Measurements from ENCODE around the gene NMB. TPM values are rescaled to one million over a fixed set of nuclear protein-coding genes. Genes with fewer than 3 reads are reported as not detected.

Gene NMB
- total and polyA plus RNA-seq, 10 donors, result 1.0 to 5.5 (median 2.5) TPM

- H3K36me3 ChIP-seq, result peaks cover 11 to 53% (median 22%) of the 10 kb centered on the region in 6 donors
- H3K9me3 ChIP-seq, result peaks cover 7 to 35% (median 29%) of the 10 kb centered on the region in 8 donors
- TF ChIP-seq POLR2AphosphoS5 (IDR thresholded peaks at IDR 0.05) (no peak), CTCF (IDR thresholded peaks at IDR 0.05 in 8 of 11, conservative IDR thresholded peaks at IDR 0.05 in 3 of 11) (no peak), POLR2A (IDR thresholded peaks at IDR 0.05) (no peak)
- WGBS, 5 donors, result 95 to 98% (median 97%) methylated on average over 14 to 17 of the region's 17 CpGs
- intact Hi-C loops (cut with DNase I; ENCODE audit: low total_unique reads), result no loop called here
- no peak for DNase-seq
- H3K27ac ChIP-seq, result no peak overlapping the region
- H3K4me1 ChIP-seq, result peaks cover 0 to 29% (median 10%) of the 10 kb centered on the region in 6 donors
- H3K4me3 ChIP-seq, result no peak overlapping the region
- no peaks in the 10 kb centered on the region for H3K27me3 ChIP-seq (replicated peaks in 1 of 7)
Measured at GRCh38 chr15:84621358-84621979, 36.5 kb downstream of the NMB start.

- intact Hi-C loops (cut with DNase I; ENCODE audit: low total_unique reads), result no loop called here
- TF ChIP-seq CTCF (IDR thresholded peaks at IDR 0.05 in 8 of 11, conservative IDR thresholded peaks at IDR 0.05 in 3 of 11) (no peak), POLR2A (IDR thresholded peaks at IDR 0.05) (no peak), POLR2AphosphoS5 (IDR thresholded peaks at IDR 0.05) (no peak)
- no peak overlapping the region for H3K27ac ChIP-seq
- H3K4me3 ChIP-seq, result no peak overlapping the region
- no peaks in the 10 kb centered on the region for H3K27me3 ChIP-seq (replicated peaks in 1 of 7)
- no peak for DNase-seq
- WGBS, 5 donors, result 94 to 99% (median 96%) methylated on average over 8 of the region's 8 CpGs
- H3K9me3 ChIP-seq, result peaks cover 7 to 35% (median 29%) of the 10 kb centered on the region in 8 donors
- peaks cover 0 to 38% (median 15%) of the 10 kb centered on the region in 6 donors for H3K4me1 ChIP-seq
- peaks cover 11 to 46% (median 22%) of the 10 kb centered on the region in 6 donors for H3K36me3 ChIP-seq
Measured at GRCh38 chr15:84620626-84621025, 37.4 kb downstream of the NMB start.

- no peak overlapping the region for H3K4me3 ChIP-seq
- no peak for TF ChIP-seq POLR2AphosphoS5 (IDR thresholded peaks at IDR 0.05)
- no peak for TF ChIP-seq CTCF (IDR thresholded peaks at IDR 0.05 in 8 of 11, conservative IDR thresholded peaks at IDR 0.05 in 3 of 11)
- TF ChIP-seq POLR2A (IDR thresholded peaks at IDR 0.05), result no peak
- no peaks in the 10 kb centered on the region for H3K27me3 ChIP-seq (replicated peaks in 1 of 7)
- H3K36me3 ChIP-seq, result peaks cover 6 to 18% (median 8%) of the 10 kb centered on the region in 6 donors
- peaks cover 2 to 20% (median 15%) of the 10 kb centered on the region in 8 donors for H3K9me3 ChIP-seq
- 56 to 81% (median 79%) methylated on average over 3 of the region's 3 CpGs for WGBS, 5 donors
- intact Hi-C loops (cut with DNase I; ENCODE audit: low total_unique reads), result no loop called here
- H3K27ac ChIP-seq, result peak overlapping the region in 3 of 8 donors; percentile 29 to 48 (median 40)
- no peak for DNase-seq
- H3K4me1 ChIP-seq, result peaks cover 0 to 28% (median 11%) of the 10 kb centered on the region in 6 donors
Measured at GRCh38 chr15:84616235-84616634, 41.8 kb downstream of the NMB start.

GRCh38 chr15:84611631-84612030 lies 46.4 kb downstream of the NMB start:
- Histone ChIP-seq H3K27me3 (replicated peaks in 1 of 7) (no peaks in the 10 kb centered on the region), H3K4me3 (no peak overlapping the region), H3K9me3 (no peaks in the 10 kb centered on the region), H3K36me3 (peaks cover 0 to 37% (median 4%) of the 10 kb centered on the region in 6 donors), H3K4me1 (peaks cover 0 to 12% (median 7%) of the 10 kb centered on the region in 6 donors), H3K27ac (no peak overlapping the region)
- intact Hi-C loops (cut with DNase I; ENCODE audit: low total_unique reads), result no loop called here
- DNase-seq, result no peak
- TF ChIP-seq CTCF (IDR thresholded peaks at IDR 0.05 in 8 of 11, conservative IDR thresholded peaks at IDR 0.05 in 3 of 11) (no peak), POLR2A (IDR thresholded peaks at IDR 0.05) (no peak), POLR2AphosphoS5 (IDR thresholded peaks at IDR 0.05) (no peak)
- WGBS, 5 donors, result 93 to 96% (median 95%) methylated on average over 7 of the region's 7 CpGs

All from spleen (tissue), 11 donors.